ENCODE results near the gene TMEM219. TPM values are rescaled to one million over a fixed set of nuclear protein-coding genes. Genes with fewer than 3 reads are reported as not detected.

Gene TMEM219
- total and polyA plus RNA-seq, 2 of the 8 experiments (the other 6 are each of a cell fraction or from before 2014, with no cell fraction given) = 60.2 to 116 TPM

DNA sequence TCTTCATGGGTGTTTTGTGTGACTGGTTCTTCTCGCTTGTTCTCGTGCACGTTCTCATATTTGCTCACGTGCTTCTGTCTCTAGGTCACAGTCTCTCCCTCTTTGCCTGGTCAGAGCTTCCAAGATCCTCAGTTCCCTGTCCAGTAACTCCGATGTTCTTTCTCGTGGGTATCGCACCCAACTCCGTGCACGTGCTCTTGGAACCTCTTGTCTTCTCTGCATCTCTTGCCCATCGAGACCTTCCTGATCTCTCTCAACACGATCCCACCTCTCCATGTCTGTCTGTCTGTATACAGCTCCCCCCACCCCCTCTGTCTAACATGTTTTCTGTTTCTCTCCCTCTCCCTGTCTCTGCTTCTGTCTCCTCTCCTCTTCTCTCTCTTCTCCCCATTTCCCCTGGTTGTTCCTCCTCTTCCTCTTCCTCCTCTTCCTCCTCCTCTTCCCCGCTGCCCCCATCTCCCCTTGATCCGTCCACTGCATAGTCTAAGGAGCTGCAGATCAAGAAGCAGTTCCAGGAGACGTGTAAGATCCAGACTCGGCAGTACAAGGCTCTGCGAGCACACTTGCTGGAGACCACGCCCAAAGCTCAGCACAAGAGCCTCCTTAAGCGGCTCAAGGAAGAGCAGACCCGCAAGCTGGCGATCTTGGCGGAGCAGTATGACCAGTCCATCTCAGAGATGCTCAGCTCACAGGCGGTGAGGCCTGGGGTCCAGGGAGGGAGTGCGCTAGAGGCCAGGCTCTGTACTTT is 27.4 kb downstream of the TMEM219 start (continued):
- TF ChIP-seq RFX5 (IDR thresholded peaks at IDR 0.05; ENCODE audit: borderline replicate concordance, low read depth, low read length) = no peak
- TF ChIP-seq POLR2AphosphoS5 (IDR thresholded peaks at IDR 0.05; ENCODE audit: low read depth, low read length) = no peak
- TF ChIP-seq TAF1 (IDR thresholded peaks at IDR 0.05; ENCODE audit: low read depth, low read length) = no peak

Measured in H1 (cell line).